Astrocyte (in vitro differentiated cells and primary cell): ENCODE measurements around the gene SLC25A10.

ENCODE experiments used
- EZH2 ChIP-seq: IDR thresholded peaks from 2 replicates; pipeline ENCODE4 v1.6.1; 2012; ENCODE audit warnings: mild to moderate bottlenecking, low read length, inconsistent platforms; ENCODE audit not compliant: insufficient read depth
- TF ChIP-seq, protein P1 (sequence below): IDR thresholded peaks from 2 replicates; pipeline ENCODE4 v1.5.1; 2011; ENCODE audit warnings: low read depth, mild to moderate bottlenecking, inconsistent platforms, low read length, moderate library complexity; ENCODE audit not compliant: insufficient read depth

DNA sequence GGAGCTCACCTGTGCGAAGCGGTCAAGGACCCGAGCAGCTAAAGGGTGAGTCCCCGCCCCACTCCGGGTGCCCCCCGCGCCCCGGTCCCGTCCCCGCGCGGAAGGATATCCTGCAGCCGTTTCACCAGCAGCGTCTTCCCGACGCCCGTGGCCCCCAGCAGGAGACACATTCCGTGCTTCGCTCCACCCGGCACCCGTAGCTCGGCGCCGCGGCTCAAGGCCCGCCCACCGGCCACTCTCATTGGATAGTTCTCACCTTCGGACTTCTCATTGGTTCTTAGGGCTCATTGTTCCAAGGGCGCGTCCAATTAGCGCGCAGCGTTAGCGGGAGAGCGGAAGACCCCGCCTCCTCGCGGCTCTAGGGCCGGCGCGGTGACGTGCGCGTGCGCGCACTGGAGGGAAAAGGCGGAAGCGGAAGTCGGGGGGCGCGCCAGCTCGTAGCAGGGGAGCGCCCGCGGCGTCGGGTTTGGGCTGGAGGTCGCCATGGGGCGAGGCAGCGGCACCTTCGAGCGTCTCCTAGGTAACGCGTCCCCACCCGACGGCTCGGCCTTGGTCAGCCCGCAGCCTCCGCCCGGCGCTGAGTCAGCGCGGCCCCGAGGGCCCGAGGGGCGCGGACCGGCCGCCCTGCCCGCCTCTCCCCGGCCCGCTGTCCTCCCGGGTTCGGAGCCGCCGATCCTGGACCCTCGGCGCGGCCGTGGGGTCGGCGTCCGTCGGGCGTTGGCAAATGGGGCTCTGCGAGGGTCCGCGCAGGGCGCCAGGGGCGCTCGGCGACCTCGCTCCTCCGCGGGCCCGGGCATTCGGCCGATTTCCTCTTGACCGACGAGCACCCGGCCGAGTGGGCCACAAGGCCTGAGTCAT, 28.3 kb upstream of the SLC25A10 start, which contains the start of the genes ARL16 and HGS:
- TF ChIP-seq, protein P1, sequence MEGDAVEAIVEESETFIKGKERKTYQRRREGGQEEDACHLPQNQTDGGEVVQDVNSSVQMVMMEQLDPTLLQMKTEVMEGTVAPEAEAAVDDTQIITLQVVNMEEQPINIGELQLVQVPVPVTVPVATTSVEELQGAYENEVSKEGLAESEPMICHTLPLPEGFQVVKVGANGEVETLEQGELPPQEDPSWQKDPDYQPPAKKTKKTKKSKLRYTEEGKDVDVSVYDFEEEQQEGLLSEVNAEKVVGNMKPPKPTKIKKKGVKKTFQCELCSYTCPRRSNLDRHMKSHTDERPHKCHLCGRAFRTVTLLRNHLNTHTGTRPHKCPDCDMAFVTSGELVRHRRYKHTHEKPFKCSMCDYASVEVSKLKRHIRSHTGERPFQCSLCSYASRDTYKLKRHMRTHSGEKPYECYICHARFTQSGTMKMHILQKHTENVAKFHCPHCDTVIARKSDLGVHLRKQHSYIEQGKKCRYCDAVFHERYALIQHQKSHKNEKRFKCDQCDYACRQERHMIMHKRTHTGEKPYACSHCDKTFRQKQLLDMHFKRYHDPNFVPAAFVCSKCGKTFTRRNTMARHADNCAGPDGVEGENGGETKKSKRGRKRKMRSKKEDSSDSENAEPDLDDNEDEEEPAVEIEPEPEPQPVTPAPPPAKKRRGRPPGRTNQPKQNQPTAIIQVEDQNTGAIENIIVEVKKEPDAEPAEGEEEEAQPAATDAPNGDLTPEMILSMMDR, result no peak
- no peak for TF ChIP-seq EZH2
